Measurements from ENCODE around the gene DCUN1D2. TPM values are rescaled to one million over a fixed set of nuclear protein-coding genes. Genes with fewer than 3 reads are reported as not detected.

Gene DCUN1D2
- total and polyA plus RNA-seq, 12 donors = 40.9 to 307 (median 219) TPM

DNA sequence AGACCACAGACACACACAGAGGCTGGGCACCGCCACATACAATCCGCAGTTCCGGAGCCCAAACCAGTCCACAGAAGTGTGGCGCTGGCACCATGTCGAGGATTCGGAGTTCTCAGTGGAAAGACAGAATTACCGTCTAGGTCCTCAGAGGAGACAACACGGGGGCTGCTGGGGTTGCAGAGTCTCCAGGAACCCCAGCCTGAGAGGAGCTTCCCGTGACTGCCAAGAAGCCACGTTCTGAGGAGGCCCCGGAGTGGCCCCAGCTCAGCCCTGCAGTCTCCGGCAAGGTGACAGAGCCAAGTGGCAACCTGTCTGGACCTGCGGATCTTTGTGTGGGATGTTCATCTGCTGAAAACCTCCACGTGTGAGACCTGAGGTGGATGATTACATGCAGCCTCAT lies 29.9 kb downstream of the DCUN1D2 start:
- H3K27ac ChIP-seq = peak overlapping the region in 8 of 10 donors; percentile 10 to 72 (median 50)

GRCh38 chr13:113460064-113460555 lies 30.4 kb downstream of the DCUN1D2 start:
- DNase-seq (no peak), ATAC-seq (peak in 1 of 8 donors; percentile 6)
- H3K36me3 ChIP-seq = peaks cover 4 to 96% (median 40%) of the 10 kb centered on the region in 9 donors
- peak overlapping the region in 8 of 10 donors; percentile 10 to 72 (median 50) for H3K27ac ChIP-seq
- H3K4me1 ChIP-seq = peaks cover 0 to 47% (median 2%) of the 10 kb centered on the region in 9 donors
- intact Hi-C loops (cut with DNase I) = loop anchor here in 2 of 10 donors (2.0 to 10.0 kb wide), 2 partner anchors 95 to 103 kb away; no protein-coding TSS in a partner anchor
- TF ChIP-seq, protein P1, sequence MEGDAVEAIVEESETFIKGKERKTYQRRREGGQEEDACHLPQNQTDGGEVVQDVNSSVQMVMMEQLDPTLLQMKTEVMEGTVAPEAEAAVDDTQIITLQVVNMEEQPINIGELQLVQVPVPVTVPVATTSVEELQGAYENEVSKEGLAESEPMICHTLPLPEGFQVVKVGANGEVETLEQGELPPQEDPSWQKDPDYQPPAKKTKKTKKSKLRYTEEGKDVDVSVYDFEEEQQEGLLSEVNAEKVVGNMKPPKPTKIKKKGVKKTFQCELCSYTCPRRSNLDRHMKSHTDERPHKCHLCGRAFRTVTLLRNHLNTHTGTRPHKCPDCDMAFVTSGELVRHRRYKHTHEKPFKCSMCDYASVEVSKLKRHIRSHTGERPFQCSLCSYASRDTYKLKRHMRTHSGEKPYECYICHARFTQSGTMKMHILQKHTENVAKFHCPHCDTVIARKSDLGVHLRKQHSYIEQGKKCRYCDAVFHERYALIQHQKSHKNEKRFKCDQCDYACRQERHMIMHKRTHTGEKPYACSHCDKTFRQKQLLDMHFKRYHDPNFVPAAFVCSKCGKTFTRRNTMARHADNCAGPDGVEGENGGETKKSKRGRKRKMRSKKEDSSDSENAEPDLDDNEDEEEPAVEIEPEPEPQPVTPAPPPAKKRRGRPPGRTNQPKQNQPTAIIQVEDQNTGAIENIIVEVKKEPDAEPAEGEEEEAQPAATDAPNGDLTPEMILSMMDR (IDR thresholded peaks at IDR 0.05) = no peak
- no peak overlapping the region for H3K4me3 ChIP-seq
- no peaks in the 10 kb centered on the region for H3K27me3 ChIP-seq
- 88 to 91% methylated on average over 14 of the region's 14 CpGs for WGBS, 2 donors
- H3K9me3 ChIP-seq = no peaks in the 10 kb centered on the region

More for the DNA sequence above, 29.9 kb downstream of the DCUN1D2 start:
- DNase-seq (no peak), ATAC-seq (peak in 1 of 8 donors; percentile 32)
- WGBS, 2 donors = 89 to 92% methylated on average over 14 of the region's 14 CpGs
- intact Hi-C loops (cut with DNase I) = loop anchor here in 2 of 10 donors (2.0 to 10.0 kb wide), 2 partner anchors 94 to 102 kb away; no protein-coding TSS in a partner anchor
- H3K36me3 ChIP-seq = peaks cover 4 to 96% (median 40%) of the 10 kb centered on the region in 9 donors
- no peaks in the 10 kb centered on the region for H3K27me3 ChIP-seq
- TF ChIP-seq, protein P1 (IDR thresholded peaks at IDR 0.05) = no peak
- H3K4me1 ChIP-seq = peaks cover 0 to 42% (median 2%) of the 10 kb centered on the region in 9 donors
- no peaks in the 10 kb centered on the region for H3K9me3 ChIP-seq
- no peak overlapping the region for H3K4me3 ChIP-seq

DNA sequence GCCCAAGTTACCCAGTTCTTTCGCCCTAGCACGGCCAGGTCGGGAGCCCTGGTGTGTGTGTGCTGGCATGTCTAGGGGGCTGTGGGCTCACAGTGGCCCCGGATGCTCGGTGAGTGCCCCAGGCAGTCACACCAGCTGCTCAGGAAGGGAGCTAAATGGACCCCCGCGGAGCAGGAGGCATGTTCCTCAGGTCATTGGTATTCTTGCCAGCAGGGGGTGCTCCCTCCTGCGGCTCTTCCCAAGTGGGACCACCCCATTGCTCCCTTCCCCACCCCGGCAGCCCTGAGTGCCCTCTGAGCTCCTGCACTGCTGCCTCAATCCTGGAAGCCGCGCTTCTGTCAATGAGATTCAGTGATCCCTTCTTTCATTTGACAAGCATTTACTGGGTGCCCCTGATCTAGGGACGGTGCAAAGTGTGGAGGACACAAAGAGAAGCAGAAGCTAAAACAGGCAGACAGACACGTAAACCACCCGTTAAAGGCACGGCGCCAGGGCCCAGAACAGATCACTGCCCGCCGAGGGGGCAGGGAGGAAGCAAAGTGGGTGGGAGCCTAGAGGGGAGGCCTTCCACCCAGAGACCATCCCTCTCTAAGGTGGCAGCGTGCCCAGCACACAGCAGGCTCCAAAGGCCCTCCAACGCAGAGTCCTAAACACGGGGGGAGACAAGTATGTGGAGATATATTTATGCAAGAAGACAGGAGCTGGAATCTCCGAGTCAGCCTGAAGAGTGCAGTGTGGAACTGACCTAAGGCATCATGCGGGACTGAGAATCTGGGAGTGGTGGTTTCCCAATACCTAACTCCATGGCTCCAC lies 32.1 kb downstream of the DCUN1D2 start:
- no peak overlapping the region for H3K4me3 ChIP-seq
- peaks cover 4 to 87% (median 37%) of the 10 kb centered on the region in 9 donors for H3K36me3 ChIP-seq
- TF ChIP-seq, protein P1 (IDR thresholded peaks at IDR 0.05) = peak in 8 of 9 donors; percentile 42 to 63 (median 52)
- ATAC-seq (peak; percentile 31 to 76 (median 61)), DNase-seq (peak in 1 of 2 donors; percentile 43)
- peak overlapping the region in 8 of 10 donors; percentile 13 to 71 (median 44) for H3K27ac ChIP-seq
- H3K4me1 ChIP-seq = peaks cover 0 to 58% (median 10%) of the 10 kb centered on the region in 9 donors
- 46 to 60% methylated on average over 23 of the region's 23 CpGs for WGBS, 2 donors
- intact Hi-C loops (cut with DNase I) = loop anchor here in 8 of 10 donors (1.0 to 5.0 kb wide), 4 partner anchors 34 to 104 kb away; partner anchors contain the start of gene DCUN1D2 (in 1 of the 8)
- H3K9me3 ChIP-seq = no peaks in the 10 kb centered on the region
- H3K27me3 ChIP-seq = no peaks in the 10 kb centered on the region

DNA sequence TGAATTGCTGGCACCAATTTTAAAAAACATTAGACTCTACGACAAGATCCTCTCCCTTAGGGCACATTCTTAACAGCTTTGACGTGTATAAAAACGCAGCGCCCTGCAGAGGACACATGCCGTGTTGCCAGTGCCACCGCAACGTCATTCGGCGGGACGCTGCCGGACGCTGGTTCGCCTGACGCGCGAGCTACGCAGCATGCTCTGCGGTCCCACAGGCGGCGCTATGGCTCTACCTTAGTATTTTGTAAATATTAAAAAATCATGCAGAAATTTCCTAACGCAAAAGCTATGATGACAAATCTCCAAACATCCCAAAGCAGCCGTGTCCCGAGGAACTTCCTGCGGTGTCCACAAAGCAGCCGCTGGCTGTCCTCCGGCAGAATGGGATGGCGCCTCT lies 33.0 kb downstream of the DCUN1D2 start:
- Histone ChIP-seq H3K4me1 (peaks cover 0 to 55% (median 10%) of the 10 kb centered on the region in 9 donors), H3K9me3 (no peaks in the 10 kb centered on the region), H3K4me3 (no peak overlapping the region), H3K36me3 (peaks cover 4 to 91% (median 37%) of the 10 kb centered on the region in 9 donors), H3K27ac (no peak overlapping the region), H3K27me3 (no peaks in the 10 kb centered on the region)
- TF ChIP-seq, protein P1 (IDR thresholded peaks at IDR 0.05) = no peak
- DNase-seq = no peak
- WGBS, 2 donors = 87 to 90% methylated on average over 27 of the region's 27 CpGs
- intact Hi-C loops (cut with DNase I) = loop anchor here in 5 of 10 donors (5.0 kb wide), 2 partner anchors 35 to 105 kb away; partner anchors contain the start of gene DCUN1D2 (in 1 of the 5)
- ATAC-seq = no peak

Measured in heart right ventricle (tissue), 16 donors.